HEK293 (cell line): Measurements from ENCODE around the gene CCDC77.

ENCODE experiments used
- HOXA7 ChIP-seq: sonication (generic); formaldehyde crosslinking; IDR thresholded peaks from 2 replicates; pipeline ENCODE4 v1.8.1; 2022; ENCODE audit warnings: missing genetic modification reagents, borderline replicate concordance
- KLF10 ChIP-seq: fragments of 450-650 bp; IDR thresholded peaks from 2 replicates; pipeline ENCODE4 v1.5.1; 2018; ENCODE audit warnings: missing biosample characterization, mild to moderate bottlenecking, missing genetic modification characterization
- KLF8 ChIP-seq: fragments of 450-650 bp; formaldehyde crosslinking; IDR thresholded peaks from 2 replicates; pipeline ENCODE4 v1.5.1; 2016; ENCODE audit warnings: missing biosample characterization, missing genetic modification characterization
- MEIS1 ChIP-seq: sonication (generic); formaldehyde crosslinking; IDR thresholded peaks from 2 replicates; pipeline ENCODE4 v1.8.1; 2022; ENCODE audit warnings: missing genetic modification reagents, mild to moderate bottlenecking, borderline replicate concordance
- SCRT1 ChIP-seq: fragments of 450-650 bp; formaldehyde crosslinking; IDR thresholded peaks from 2 replicates; pipeline ENCODE4 v1.5.1; 2016; ENCODE audit warnings: missing biosample characterization, missing genetic modification characterization, borderline replicate concordance
- SCRT2 ChIP-seq: fragments of 450-650 bp; formaldehyde crosslinking; IDR thresholded peaks from 2 replicates; pipeline ENCODE4 v1.5.1; 2016; ENCODE audit warnings: missing biosample characterization, missing genetic modification characterization
- ZBTB1 ChIP-seq: fragments of 450-650 bp; formaldehyde crosslinking; IDR thresholded peaks from 2 replicates; pipeline ENCODE4 v1.5.1; 2016; ENCODE audit warnings: missing biosample characterization, missing genetic modification characterization
- ZIC2 ChIP-seq: fragments of 450-650 bp; formaldehyde crosslinking; IDR thresholded peaks from 2 replicates; pipeline ENCODE4 v1.5.1; 2016; ENCODE audit warnings: missing biosample characterization, missing genetic modification characterization
- ZNF266 ChIP-seq: fragments of 450-650 bp; formaldehyde crosslinking; IDR thresholded peaks from 2 replicates; pipeline ENCODE4 v1.5.1; 2016; ENCODE audit warnings: missing biosample characterization, missing genetic modification characterization, low read depth
- ZNF350 ChIP-seq: fragments of 450-650 bp; formaldehyde crosslinking; IDR thresholded peaks from 2 replicates; pipeline ENCODE4 v1.5.0; 2017; ENCODE audit warnings: missing biosample characterization, mild to moderate bottlenecking, missing genetic modification characterization
- ZNF549 ChIP-seq: fragments of 450-650 bp; IDR thresholded peaks from 2 replicates; pipeline ENCODE4 v1.5.1; 2018; ENCODE audit warnings: missing biosample characterization, missing genetic modification characterization, mild to moderate bottlenecking, inconsistent platforms, moderate library complexity
- ZNF558 ChIP-seq: fragments of 450-650 bp; formaldehyde crosslinking; IDR thresholded peaks from 2 replicates; pipeline ENCODE4 v1.5.1; 2016; ENCODE audit warnings: missing biosample characterization, missing genetic modification characterization
- ZNF596 ChIP-seq: fragments of 450-650 bp; IDR thresholded peaks from 2 replicates; pipeline ENCODE4 v1.5.0; 2018; ENCODE audit warnings: missing biosample characterization, mild to moderate bottlenecking, missing genetic modification characterization, moderate library complexity
- ZNF600 ChIP-seq: fragments of 450-650 bp; formaldehyde crosslinking; IDR thresholded peaks from 2 replicates; pipeline ENCODE4 v1.5.1; 2016; ENCODE audit warnings: missing biosample characterization, missing genetic modification characterization
- ZNF658 ChIP-seq: fragments of 450-650 bp; formaldehyde crosslinking; IDR thresholded peaks from 2 replicates; pipeline ENCODE4; 2016; ENCODE audit warnings: missing biosample characterization, missing genetic modification characterization
- ZNF660 ChIP-seq: fragments of 450-650 bp; IDR thresholded peaks from 2 replicates; pipeline ENCODE4 v1.5.1; 2018; ENCODE audit warnings: missing biosample characterization, mild to moderate bottlenecking, missing genetic modification characterization
- ZNF701 ChIP-seq: fragments of 450-650 bp; formaldehyde crosslinking; IDR thresholded peaks from 2 replicates; pipeline ENCODE4 v1.5.1; 2016; ENCODE audit warnings: missing biosample characterization, missing genetic modification characterization
- ZNF837 ChIP-seq: fragments of 450-650 bp; formaldehyde crosslinking; IDR thresholded peaks from 2 replicates; pipeline ENCODE4 v1.5.1; 2016; ENCODE audit warnings: missing biosample characterization, missing genetic modification characterization
- ZNF843 ChIP-seq: fragments of 450-650 bp; formaldehyde crosslinking; IDR thresholded peaks from 2 replicates; pipeline ENCODE4 v1.5.1; 2016; ENCODE audit warnings: missing biosample characterization, missing genetic modification characterization
- TF ChIP-seq, protein P1 (sequence below): sonication (generic); formaldehyde crosslinking; IDR thresholded peaks from 2 replicates; pipeline ENCODE4 v1.8.1; 2022; ENCODE audit warnings: mild to moderate bottlenecking, moderate library complexity, missing genetic modification reagents
- TF ChIP-seq, protein P2 (sequence below): fragments of 450-650 bp; formaldehyde crosslinking; IDR thresholded peaks from 2 replicates; pipeline ENCODE4 v1.5.1; 2016; ENCODE audit warnings: missing biosample characterization, missing genetic modification characterization
- TF ChIP-seq, protein P3 (sequence below): fragments of 450-650 bp; formaldehyde crosslinking; IDR thresholded peaks from 2 replicates; pipeline ENCODE4 v1.5.1; 2016; ENCODE audit warnings: missing biosample characterization, missing genetic modification characterization
- TF ChIP-seq, protein P4 (sequence below): IDR thresholded peaks from 2 replicates; pipeline ENCODE4 v1.6.1; 2011; ENCODE audit warnings: mild to moderate bottlenecking, low read depth, low read length, borderline replicate concordance
- TF ChIP-seq, protein P5 (sequence below): fragments of 450-650 bp; formaldehyde crosslinking; optimal IDR thresholded peaks from 2 replicates; pipeline ENCODE3; 2016; ENCODE audit warnings: missing biosample characterization, mild to moderate bottlenecking, missing genetic modification characterization
- TF ChIP-seq, protein P6 (sequence below): fragments of 450-650 bp; formaldehyde crosslinking; IDR thresholded peaks from 2 replicates; pipeline ENCODE4 v1.5.1; 2017; ENCODE audit warnings: missing biosample characterization, missing genetic modification characterization
- TF ChIP-seq, protein P7 (sequence below): fragments of 450-650 bp; formaldehyde crosslinking; IDR thresholded peaks from 2 replicates; pipeline ENCODE4 v1.5.1; 2017; ENCODE audit warnings: missing biosample characterization, missing genetic modification characterization
- TF ChIP-seq, protein P8 (sequence below): fragments of 450-650 bp; IDR thresholded peaks from 2 replicates; pipeline ENCODE4 v1.5.1; 2018; ENCODE audit warnings: missing biosample characterization, missing genetic modification characterization

The CCDC77 gene

DNA sequence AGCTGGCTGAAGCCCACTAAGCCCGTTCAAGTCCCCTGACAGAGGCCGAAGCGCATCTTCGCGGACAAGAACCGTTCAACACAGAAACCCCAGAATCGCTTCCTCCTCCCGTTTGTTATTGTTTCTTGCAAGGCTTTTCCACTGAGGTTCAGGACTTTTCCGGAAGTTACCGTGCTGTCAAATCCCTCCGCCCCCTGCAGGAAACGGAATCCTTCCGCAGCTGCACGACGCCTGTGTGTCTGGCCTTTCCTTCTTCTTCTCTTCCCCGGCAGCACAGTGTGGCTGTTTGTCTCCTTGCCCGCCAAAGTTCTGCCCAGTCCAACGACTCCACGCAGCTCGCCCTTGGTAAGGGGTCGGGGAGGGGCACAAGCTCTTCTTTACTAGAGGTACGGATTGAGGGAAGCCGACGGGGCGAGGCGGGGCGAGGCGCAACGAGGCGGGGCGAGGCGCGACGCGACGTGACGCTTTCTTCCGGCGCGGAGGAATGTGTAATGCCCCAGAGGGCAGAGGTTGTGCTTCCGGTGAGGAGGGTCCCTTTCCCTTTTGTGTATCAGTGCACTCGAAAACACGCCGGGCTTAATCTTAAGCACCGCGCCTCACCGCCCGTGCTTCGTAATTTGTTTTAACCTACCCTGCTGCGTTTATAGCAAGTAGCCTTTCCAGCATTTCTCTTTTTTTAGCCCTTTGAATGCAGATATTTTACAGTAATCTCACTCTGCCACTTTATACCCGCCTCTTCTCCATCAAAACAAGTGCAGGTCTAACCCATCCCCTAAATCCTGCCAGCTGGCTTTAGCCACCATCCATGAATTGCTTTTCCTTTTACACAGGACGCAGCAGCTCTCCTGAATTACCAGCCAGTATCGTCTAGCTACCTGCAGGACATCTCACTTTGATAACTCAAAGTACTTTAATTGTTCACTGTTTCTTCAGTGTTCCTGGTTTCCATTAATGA is 12.0 kb upstream of the CCDC77 start, which contains the start of gene KDM5A (continued):
- no peak for TF ChIP-seq SCRT1 (tag by site-specific recombination)
- TF ChIP-seq, protein P1, sequence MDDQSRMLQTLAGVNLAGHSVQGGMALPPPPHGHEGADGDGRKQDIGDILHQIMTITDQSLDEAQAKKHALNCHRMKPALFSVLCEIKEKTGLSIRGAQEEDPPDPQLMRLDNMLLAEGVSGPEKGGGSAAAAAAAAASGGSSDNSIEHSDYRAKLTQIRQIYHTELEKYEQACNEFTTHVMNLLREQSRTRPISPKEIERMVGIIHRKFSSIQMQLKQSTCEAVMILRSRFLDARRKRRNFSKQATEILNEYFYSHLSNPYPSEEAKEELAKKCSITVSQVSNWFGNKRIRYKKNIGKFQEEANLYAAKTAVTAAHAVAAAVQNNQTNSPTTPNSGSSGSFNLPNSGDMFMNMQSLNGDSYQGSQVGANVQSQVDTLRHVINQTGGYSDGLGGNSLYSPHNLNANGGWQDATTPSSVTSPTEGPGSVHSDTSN (CRISPR knock-in tag), result no peak
- TF ChIP-seq HOXA7, result no peak
- TF ChIP-seq, protein P2, sequence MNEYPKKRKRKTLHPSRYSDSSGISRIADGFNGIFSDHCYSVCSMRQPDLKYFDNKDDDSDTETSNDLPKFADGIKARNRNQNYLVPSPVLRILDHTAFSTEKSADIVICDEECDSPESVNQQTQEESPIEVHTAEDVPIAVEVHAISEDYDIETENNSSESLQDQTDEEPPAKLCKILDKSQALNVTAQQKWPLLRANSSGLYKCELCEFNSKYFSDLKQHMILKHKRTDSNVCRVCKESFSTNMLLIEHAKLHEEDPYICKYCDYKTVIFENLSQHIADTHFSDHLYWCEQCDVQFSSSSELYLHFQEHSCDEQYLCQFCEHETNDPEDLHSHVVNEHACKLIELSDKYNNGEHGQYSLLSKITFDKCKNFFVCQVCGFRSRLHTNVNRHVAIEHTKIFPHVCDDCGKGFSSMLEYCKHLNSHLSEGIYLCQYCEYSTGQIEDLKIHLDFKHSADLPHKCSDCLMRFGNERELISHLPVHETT (tag by site-specific recombination), result peak; percentile 98
- TF ChIP-seq ZNF596 (tag by site-specific recombination), result no peak
- peak; percentile 84 for TF ChIP-seq ZNF660
- TF ChIP-seq, protein P3, sequence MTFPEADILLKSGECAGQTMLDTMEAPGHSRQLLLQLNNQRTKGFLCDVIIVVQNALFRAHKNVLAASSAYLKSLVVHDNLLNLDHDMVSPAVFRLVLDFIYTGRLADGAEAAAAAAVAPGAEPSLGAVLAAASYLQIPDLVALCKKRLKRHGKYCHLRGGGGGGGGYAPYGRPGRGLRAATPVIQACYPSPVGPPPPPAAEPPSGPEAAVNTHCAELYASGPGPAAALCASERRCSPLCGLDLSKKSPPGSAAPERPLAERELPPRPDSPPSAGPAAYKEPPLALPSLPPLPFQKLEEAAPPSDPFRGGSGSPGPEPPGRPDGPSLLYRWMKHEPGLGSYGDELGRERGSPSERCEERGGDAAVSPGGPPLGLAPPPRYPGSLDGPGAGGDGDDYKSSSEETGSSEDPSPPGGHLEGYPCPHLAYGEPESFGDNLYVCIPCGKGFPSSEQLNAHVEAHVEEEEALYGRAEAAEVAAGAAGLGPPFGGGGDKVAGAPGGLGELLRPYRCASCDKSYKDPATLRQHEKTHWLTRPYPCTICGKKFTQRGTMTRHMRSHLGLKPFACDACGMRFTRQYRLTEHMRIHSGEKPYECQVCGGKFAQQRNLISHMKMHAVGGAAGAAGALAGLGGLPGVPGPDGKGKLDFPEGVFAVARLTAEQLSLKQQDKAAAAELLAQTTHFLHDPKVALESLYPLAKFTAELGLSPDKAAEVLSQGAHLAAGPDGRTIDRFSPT, result no peak
- TF ChIP-seq KLF8 (tag by site-specific recombination), result peak; percentile 100
- no peak for TF ChIP-seq ZNF549
- 0 out of 2 replicates have a peak, but pooled peaks have one; percentile 35 for TF ChIP-seq ZNF558 (tag by site-specific recombination)
- peak; percentile 33; the same call in 1 of the 2 replicates for TF ChIP-seq KLF10
- TF ChIP-seq, protein P4, sequence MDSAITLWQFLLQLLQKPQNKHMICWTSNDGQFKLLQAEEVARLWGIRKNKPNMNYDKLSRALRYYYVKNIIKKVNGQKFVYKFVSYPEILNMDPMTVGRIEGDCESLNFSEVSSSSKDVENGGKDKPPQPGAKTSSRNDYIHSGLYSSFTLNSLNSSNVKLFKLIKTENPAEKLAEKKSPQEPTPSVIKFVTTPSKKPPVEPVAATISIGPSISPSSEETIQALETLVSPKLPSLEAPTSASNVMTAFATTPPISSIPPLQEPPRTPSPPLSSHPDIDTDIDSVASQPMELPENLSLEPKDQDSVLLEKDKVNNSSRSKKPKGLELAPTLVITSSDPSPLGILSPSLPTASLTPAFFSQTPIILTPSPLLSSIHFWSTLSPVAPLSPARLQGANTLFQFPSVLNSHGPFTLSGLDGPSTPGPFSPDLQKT, result peak; percentile 87
- TF ChIP-seq ZNF350 (tag by site-specific recombination), result no peak
- peak; percentile 99 for TF ChIP-seq ZNF600
- TF ChIP-seq ZNF658 (tag by site-specific recombination), result no peak
- TF ChIP-seq, protein P5, sequence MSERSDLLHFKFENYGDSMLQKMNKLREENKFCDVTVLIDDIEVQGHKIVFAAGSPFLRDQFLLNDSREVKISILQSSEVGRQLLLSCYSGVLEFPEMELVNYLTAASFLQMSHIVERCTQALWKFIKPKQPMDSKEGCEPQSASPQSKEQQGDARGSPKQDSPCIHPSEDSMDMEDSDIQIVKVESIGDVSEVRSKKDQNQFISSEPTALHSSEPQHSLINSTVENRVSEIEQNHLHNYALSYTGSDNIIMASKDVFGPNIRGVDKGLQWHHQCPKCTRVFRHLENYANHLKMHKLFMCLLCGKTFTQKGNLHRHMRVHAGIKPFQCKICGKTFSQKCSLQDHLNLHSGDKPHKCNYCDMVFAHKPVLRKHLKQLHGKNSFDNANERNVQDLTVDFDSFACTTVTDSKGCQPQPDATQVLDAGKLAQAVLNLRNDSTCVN (tag by site-specific recombination), result peak; percentile 20
- TF ChIP-seq, protein P6, sequence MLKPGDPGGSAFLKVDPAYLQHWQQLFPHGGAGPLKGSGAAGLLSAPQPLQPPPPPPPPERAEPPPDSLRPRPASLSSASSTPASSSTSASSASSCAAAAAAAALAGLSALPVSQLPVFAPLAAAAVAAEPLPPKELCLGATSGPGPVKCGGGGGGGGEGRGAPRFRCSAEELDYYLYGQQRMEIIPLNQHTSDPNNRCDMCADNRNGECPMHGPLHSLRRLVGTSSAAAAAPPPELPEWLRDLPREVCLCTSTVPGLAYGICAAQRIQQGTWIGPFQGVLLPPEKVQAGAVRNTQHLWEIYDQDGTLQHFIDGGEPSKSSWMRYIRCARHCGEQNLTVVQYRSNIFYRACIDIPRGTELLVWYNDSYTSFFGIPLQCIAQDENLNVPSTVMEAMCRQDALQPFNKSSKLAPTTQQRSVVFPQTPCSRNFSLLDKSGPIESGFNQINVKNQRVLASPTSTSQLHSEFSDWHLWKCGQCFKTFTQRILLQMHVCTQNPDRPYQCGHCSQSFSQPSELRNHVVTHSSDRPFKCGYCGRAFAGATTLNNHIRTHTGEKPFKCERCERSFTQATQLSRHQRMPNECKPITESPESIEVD (tag by site-specific recombination), result peak; percentile 16; the same call in 1 of the 2 replicates
- no peak for TF ChIP-seq ZNF837
- 0 out of 2 replicates have a peak, but pooled peaks have one; percentile 59 for TF ChIP-seq ZNF843 (tag by site-specific recombination)
- TF ChIP-seq MEIS1 (CRISPR knock-in tag), result no peak
- TF ChIP-seq, protein P7, sequence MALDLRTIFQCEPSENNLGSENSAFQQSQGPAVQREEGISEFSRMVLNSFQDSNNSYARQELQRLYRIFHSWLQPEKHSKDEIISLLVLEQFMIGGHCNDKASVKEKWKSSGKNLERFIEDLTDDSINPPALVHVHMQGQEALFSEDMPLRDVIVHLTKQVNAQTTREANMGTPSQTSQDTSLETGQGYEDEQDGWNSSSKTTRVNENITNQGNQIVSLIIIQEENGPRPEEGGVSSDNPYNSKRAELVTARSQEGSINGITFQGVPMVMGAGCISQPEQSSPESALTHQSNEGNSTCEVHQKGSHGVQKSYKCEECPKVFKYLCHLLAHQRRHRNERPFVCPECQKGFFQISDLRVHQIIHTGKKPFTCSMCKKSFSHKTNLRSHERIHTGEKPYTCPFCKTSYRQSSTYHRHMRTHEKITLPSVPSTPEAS (tag by site-specific recombination), result no peak
- TF ChIP-seq ZNF701, result no peak
- TF ChIP-seq ZIC2 (tag by site-specific recombination), result peak; percentile 88
- no peak for TF ChIP-seq ZNF266 (tag by site-specific recombination)
- TF ChIP-seq SCRT2, result no peak
- no peak for TF ChIP-seq ZBTB1 (tag by site-specific recombination)
- TF ChIP-seq, protein P8, sequence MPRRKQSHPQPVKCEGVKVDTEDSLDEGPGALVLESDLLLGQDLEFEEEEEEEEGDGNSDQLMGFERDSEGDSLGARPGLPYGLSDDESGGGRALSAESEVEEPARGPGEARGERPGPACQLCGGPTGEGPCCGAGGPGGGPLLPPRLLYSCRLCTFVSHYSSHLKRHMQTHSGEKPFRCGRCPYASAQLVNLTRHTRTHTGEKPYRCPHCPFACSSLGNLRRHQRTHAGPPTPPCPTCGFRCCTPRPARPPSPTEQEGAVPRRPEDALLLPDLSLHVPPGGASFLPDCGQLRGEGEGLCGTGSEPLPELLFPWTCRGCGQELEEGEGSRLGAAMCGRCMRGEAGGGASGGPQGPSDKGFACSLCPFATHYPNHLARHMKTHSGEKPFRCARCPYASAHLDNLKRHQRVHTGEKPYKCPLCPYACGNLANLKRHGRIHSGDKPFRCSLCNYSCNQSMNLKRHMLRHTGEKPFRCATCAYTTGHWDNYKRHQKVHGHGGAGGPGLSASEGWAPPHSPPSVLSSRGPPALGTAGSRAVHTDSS (tag by site-specific recombination), result peak; percentile 40; the same call in 1 of the 2 replicates
